Right lobe of liver (tissue), 6 donors: ENCODE data around the gene GH1. TPM values are rescaled to one million over a fixed set of nuclear protein-coding genes. Genes with fewer than 3 reads are reported as not detected.

Experiments
- ATAC-seq, 4 donors: fragments of 200-7000 bp; cut with Tn5 transposase; one replicate each; pipeline ENCODE4 v1.9.1; 2020; ENCODE audit warnings: mild to moderate bottlenecking in 4 of 4, moderate library complexity in 4 of 4
- DNase-seq, 3 donors: peaks; one replicate each; pipeline ENCODE4 v3.0.0-alpha.2; 2020
- H3K27ac ChIP-seq, 3 donors: fragments of 200-600 bp; one replicate each; pipeline ENCODE4 v1.8.0; 2022
- H3K27me3 ChIP-seq, 2 donors: fragments of 200-600 bp; one replicate each; pipeline ENCODE4 v1.8.0; 2022
- H3K36me3 ChIP-seq, 4 donors: fragments of 200-600 bp; sonication (generic) in 1 of 4; one replicate each; pipeline versions ENCODE4 v1.5.1 to v1.8.0; 2017 to 2022; ENCODE audit warnings: control low read depth in 1 of 4
- H3K4me1 ChIP-seq, 4 donors: fragments of 200-600 bp; sonication (generic) in 1 of 4; one replicate each; pipeline versions ENCODE4 v1.5.1 to v1.8.0; 2017 to 2022; ENCODE audit warnings: control low read depth in 1 of 4
- H3K4me3 ChIP-seq, 3 donors: fragments of 200-600 bp; one replicate each; pipeline ENCODE4 v1.8.0; 2022
- H3K9me3 ChIP-seq, 4 donors: fragments of 200-600 bp; sonication (generic) in 1 of 4; one replicate each; pipeline versions ENCODE4 v1.5.1 to v1.8.0; 2017 to 2022; ENCODE audit warnings: control low read depth in 1 of 4
- POLR2A ChIP-seq: fragments of 450-650 bp; IDR thresholded peaks from one replicate; pipeline ENCODE4 v1.6.1; 2017; ENCODE audit warnings: antibody characterized with exemption, mild to moderate bottlenecking
- WGBS: methylation state at CpG from one replicate; pipeline ENCODE4 v1.1.6; 2018; ENCODE audit warnings: low coverage, low lambda C conversion rate; ENCODE audit not compliant: insufficient coverage; ENCODE audit errors: missing lambda C conversion rate; 5-methylcytosine and 5-hydroxymethylcytosine counted together
- intact Hi-C, 2 donors: fragments of 100-400 bp; cut with DNase I; formaldehyde crosslinking; loops; one replicate each; pipeline versions ENCODE4 v1.11.2 to v1.14.1; 2022
- total RNA-seq, 6 experiments: library from RNA; depleted of rRNA in 2 of 6; stranded (reverse); fragments of >200 nt in 2 of 6; fragmentation: NEBNext Ultra II Directional in 3 of 6; extraction: Animal tissue kit (Norgen Biotek cat#: 25700) in 3 of 6; gene quantifications; one replicate each; pipeline versions ENCODE4 v1.1.0 to v1.2.4, GENCODE V29; 2016 to 2023
- TF ChIP-seq, protein P1 (sequence below), 4 donors: fragments of 200-600 bp in 3 of 4; fragments of 450-650 bp in 1 of 4; IDR thresholded peaks; one replicate each; pipeline versions ENCODE4 v1.5.1 to v1.8.0; 2016 to 2022; ENCODE audit warnings: antibody characterized with exemption in 4 of 4, mild to moderate bottlenecking in 2 of 4
- donor health status: DM: no; HTN: yes; CAD: no.
- donor health status: DM: no; HTN: no; CAD: no.
- donor health status: DM: no; HTN: no; CAD: no.
- donor health status: DM: no; HTN: yes; CAD: no.
- donor health status: DM: no; HTN: yes; CAD: no.

Gene GH1
- total RNA-seq, 6 experiments from 2014 or later = not detected

DNA sequence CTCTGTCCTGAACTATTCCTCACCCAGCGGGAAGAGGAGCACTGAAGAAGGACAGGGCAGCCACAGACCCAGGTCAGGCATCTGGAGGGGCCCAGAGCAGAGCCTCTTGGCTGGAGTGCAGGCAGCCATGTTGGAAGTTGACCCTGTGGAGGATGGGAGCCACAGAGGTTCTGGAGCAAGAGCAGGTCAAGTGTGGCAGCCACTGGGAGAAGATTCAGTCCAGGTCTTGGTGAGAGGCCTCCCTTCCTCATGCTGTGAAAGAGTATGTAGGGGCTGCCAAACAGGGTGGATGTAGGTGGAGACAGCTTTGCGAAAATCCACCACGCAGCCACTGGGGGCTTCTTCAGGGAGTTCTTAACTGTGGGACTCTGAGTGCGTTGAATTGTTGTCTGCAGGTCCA lies 14.1 kb upstream of the GH1 start:
- no CpG with 5 or more reads among the region's 4 CpGs for WGBS
- no peak overlapping the region for H3K4me3 ChIP-seq
- H3K9me3 ChIP-seq = no peaks in the 10 kb centered on the region
- no peaks in the 10 kb centered on the region for H3K4me1 ChIP-seq
- ATAC-seq (no peak), DNase-seq (no peak)
- TF ChIP-seq POLR2A = no peak
- TF ChIP-seq, protein P1, sequence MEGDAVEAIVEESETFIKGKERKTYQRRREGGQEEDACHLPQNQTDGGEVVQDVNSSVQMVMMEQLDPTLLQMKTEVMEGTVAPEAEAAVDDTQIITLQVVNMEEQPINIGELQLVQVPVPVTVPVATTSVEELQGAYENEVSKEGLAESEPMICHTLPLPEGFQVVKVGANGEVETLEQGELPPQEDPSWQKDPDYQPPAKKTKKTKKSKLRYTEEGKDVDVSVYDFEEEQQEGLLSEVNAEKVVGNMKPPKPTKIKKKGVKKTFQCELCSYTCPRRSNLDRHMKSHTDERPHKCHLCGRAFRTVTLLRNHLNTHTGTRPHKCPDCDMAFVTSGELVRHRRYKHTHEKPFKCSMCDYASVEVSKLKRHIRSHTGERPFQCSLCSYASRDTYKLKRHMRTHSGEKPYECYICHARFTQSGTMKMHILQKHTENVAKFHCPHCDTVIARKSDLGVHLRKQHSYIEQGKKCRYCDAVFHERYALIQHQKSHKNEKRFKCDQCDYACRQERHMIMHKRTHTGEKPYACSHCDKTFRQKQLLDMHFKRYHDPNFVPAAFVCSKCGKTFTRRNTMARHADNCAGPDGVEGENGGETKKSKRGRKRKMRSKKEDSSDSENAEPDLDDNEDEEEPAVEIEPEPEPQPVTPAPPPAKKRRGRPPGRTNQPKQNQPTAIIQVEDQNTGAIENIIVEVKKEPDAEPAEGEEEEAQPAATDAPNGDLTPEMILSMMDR (IDR thresholded peaks at IDR 0.05) = no peak
- no peaks in the 10 kb centered on the region for H3K36me3 ChIP-seq
- intact Hi-C loops = no loop called here
- H3K27me3 ChIP-seq = no peaks in the 10 kb centered on the region
- H3K27ac ChIP-seq = no peak overlapping the region

DNA sequence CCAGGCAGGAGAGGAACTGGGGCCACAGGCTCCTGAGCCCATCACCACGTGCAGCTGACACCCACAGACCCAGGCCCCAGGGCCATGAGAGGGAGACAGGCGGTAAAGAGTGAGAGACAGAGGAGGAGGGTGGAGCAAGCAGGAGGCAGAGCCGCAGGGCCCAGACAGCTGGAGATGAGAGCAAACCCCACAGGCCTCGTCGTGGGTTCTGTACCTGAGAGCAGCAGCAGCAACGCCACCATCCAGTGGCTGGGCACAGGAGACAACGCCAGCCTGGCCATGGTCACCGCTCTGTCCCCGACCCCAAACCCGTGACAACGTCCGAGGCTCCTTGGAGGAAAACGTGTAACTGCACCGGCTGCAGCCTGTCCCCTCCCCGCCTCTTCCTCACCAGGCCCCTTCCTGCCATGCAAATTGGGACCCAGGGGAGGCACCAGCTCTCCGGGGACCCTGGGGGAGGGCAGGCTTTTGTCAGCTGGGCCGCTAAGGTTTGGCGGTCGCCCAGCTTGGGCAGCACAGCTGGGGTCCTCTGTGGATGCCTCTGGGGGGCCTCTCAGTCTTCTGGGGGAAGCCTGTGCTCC lies 13.4 kb upstream of the GH1 start, which contains the start of gene CD79B:
CD79B (minus strand) TSS at position 351 of the 581 bp plus-strand sequence; CDS start at position 281, 70 bp downstream.
- 48% methylated on average over 2 of the region's 19 CpGs for WGBS
- Histone ChIP-seq H3K4me3 (no peak within 1 kb of the TSS), H3K4me1 (no peaks in the 10 kb centered on the region), H3K27ac (peak within 1 kb of the TSS in 1 of 3 donors; percentile 34), H3K27me3 (no peaks in the 10 kb centered on the region), H3K9me3 (no peaks in the 10 kb centered on the region), H3K36me3 (no peaks in the 10 kb centered on the region)
- ATAC-seq (peak in 2 of 4 donors; percentile 13 to 24), DNase-seq (no peak)
- intact Hi-C loops = no loop called here
- TF ChIP-seq POLR2A = no peak
- TF ChIP-seq, protein P1 (IDR thresholded peaks at IDR 0.05) = no peak

DNA sequence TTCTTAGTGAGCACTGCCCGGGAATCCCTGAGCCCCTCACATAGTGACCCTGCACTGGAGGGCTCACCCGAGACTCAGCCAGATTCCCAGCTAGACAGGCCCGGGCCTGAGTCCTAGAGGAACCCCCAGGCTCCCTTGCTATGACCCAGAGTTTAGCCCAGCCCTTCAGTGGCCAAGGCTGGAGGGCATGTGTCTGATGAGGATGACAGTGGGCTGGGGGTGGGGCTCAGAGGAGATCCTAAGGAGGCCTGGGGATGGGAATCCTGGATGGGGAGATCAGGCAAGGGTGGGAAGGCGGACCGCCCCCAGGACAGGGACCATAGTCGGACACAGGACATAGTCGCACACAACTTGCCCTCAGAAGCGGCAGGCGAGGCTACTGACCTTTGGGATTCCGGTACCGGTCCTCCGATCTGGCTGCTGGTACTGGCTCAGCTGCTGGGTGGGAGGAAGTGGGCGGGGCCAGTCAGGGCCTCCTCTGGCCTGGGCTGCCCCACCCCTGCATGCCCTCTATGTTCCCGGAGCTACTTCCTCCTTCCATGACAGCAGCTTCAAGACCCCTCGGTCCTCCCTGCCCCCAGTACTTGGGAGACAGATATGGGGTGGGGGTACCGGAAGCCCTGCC lies 12.4 kb upstream of the GH1 start:
- peak overlapping the region in 1 of 3 donors; percentile 34 for H3K27ac ChIP-seq
- intact Hi-C loops = no loop called here
- TF ChIP-seq POLR2A = no peak
- TF ChIP-seq, protein P1 (IDR thresholded peaks at IDR 0.05) = no peak
- H3K9me3 ChIP-seq = no peaks in the 10 kb centered on the region
- peak; percentile 78 to 90 (median 84) for ATAC-seq
- 35% methylated on average over 2 of the region's 16 CpGs for WGBS
- no peak overlapping the region for H3K4me3 ChIP-seq
- H3K36me3 ChIP-seq = no peaks in the 10 kb centered on the region
- DNase-seq = peak; percentile 73 to 77 (median 74)
- H3K27me3 ChIP-seq = no peaks in the 10 kb centered on the region
- H3K4me1 ChIP-seq = no peaks in the 10 kb centered on the region

DNA sequence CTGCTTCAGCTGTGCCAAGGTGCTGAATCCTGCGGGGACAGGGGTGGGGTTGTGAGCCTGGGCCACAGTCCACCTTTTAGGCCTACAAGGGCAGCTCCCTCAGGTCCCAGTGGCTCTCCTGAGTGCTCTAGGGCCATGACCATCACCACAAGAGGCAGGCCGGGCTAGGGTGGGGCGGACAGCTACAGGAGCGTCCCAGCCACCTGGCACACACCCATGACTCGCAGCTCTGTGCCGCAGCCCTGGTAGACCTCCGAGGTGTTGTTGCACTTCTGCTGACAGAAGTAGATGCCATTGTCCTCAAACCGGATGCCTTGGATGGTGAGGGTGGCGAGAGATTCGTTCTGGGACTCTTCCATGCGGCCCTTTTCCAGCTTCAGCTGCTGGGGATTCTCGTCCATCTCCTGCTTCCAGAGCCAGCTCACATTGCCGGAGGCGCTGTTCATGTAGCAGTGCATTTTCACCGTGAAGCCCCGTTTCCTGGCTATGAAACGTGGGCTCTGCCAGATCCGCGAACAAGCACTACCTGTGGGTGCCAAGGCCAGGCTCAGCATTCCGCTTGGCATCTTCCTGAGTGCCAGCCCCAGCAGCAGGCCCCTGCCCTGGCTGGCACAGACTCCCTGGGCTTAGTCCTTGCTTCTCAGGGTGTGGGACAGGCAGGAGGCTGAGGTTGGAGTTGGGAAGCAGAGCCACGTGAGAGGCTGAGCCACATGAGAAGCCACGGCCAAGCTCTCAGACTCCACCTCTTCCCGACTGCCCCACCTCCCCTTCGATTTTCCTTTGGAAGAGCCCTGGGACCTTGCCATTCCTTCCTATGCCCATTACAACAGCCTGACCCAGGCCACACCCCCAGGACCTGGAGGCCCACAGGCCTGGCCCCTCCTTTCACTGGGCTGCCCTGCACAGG lies 11.5 kb upstream of the GH1 start:
- DNase-seq = no peak
- intact Hi-C loops = no loop called here
- Histone ChIP-seq H3K4me3 (no peak overlapping the region), H3K27ac (no peak overlapping the region), H3K9me3 (no peaks in the 10 kb centered on the region), H3K4me1 (no peaks in the 10 kb centered on the region), H3K36me3 (no peaks in the 10 kb centered on the region), H3K27me3 (no peaks in the 10 kb centered on the region)
- no peak for TF ChIP-seq POLR2A
- TF ChIP-seq, protein P1 (IDR thresholded peaks at IDR 0.05) = no peak
- 58% methylated on average over 5 of the region's 24 CpGs for WGBS
- ATAC-seq = peak in 2 of 4 donors; percentile 6 to 23
